Activated CD8-positive, alpha-beta T cell treated with anti-CD3 and anti-CD28 coated beads, Interleukin-2, amount 10 ng/mL, durations not matched to agents 7 days and 5 days (primary cell): ENCODE results near the gene FAM151B. TPM values are rescaled to one million over a fixed set of nuclear protein-coding genes. Genes with fewer than 3 reads are reported as not detected.
"Not testable (repeated sequence)": the region's sequence is repeated elsewhere in the genome, so short reads cannot be mapped to it uniquely, and the experiment has no call there.

Experiments
- ATAC-seq: fragments of 150-1000 bp; cut with Tn5 transposase; one replicate; pipeline ENCODE4 v1.10.0; 2021; ENCODE audit warnings: moderate library complexity
- CTCF ChIA-PET: fragments of 350-600 bp; sonication (Branson Sonifier 250); formaldehyde crosslinking; loops from one replicate; lab custom pipeline; 2021; ENCODE audit warnings: antibody characterized with exemption; lab: Charles Lee
- POLR2A ChIA-PET: fragments of 350-600 bp; sonication (Branson Sonifier 250); formaldehyde crosslinking; loops from one replicate; lab custom pipeline; 2021; ENCODE audit warnings: antibody characterized with exemption; lab: Charles Lee
- DNase-seq: peaks from one replicate; pipeline ENCODE4 v3.0.0-alpha.2; 2020
- H3K27ac Mint-ChIP-seq: one replicate; pipeline ENCODE4 v1.8.0; 2021; ENCODE audit warnings: mild to moderate bottlenecking, mixed read lengths
- H3K27me3 Mint-ChIP-seq: one replicate; pipeline ENCODE4 v1.8.0; 2021; ENCODE audit warnings: low read depth, mixed read lengths
- H3K36me3 Mint-ChIP-seq: one replicate; pipeline ENCODE4 v1.8.0; 2021; ENCODE audit warnings: low read depth, mixed read lengths
- H3K4me1 Mint-ChIP-seq: one replicate; pipeline ENCODE4 v1.8.0; 2021; ENCODE audit warnings: low read depth, mixed read lengths
- H3K4me3 Mint-ChIP-seq: one replicate; pipeline ENCODE4 v1.8.0; 2021; ENCODE audit warnings: mild to moderate bottlenecking, mixed read lengths
- H3K9me3 Mint-ChIP-seq: one replicate; pipeline ENCODE4 v1.8.0; 2022; ENCODE audit warnings: mixed read lengths; ENCODE audit not compliant: insufficient read depth
- total RNA-seq, 2 experiments: library from RNA; stranded (reverse); gene quantifications; one replicate each; pipeline ENCODE4 v1.2.3, GENCODE V29; 2021

FAM151B gene
- total RNA-seq, 2 experiments from 2014 or later, result not detected

DNA sequence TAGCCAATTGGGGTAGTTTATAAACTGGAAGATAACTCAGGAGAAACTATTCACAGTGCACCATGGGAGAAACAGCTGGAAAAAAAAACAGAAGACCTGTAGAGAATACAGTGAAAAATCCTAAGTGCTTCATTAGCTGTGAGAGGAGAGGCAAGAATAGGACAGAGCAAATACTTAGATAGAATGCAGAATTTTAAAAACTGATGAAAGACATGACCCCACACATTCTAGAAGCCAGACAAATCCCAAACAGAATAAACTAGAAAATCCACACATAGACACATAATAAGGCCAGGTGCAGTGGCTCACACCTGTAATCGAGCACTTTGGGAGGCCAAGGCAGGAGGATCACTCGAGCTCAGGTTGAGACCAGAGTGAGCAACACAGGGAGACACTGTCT, 7.5 kb upstream of the FAM151B start:
- Mint-ChIP-seq H3K36me3 (peaks cover 4% of the 10 kb centered on the region), H3K4me3 (no peak overlapping the region), H3K4me1 (peaks cover 6% of the 10 kb centered on the region), H3K27ac (no peak overlapping the region), H3K9me3 (peaks cover 6% of the 10 kb centered on the region), H3K27me3 (peaks cover 4% of the 10 kb centered on the region)
- ATAC-seq, result no peak
- POLR2A ChIA-PET, result no interaction called here
- DNase-seq, result no peak
- CTCF ChIA-PET, result interaction anchor here (1.0 to 3.2 kb wide), 9 partner anchors 12 to 721 kb away, joined by 3 to 11 read pairs (median 4); no protein-coding TSS in a partner anchor

- peaks cover 6% of the 10 kb centered on the region for H3K4me1 Mint-ChIP-seq
- DNase-seq (peak; percentile 68), ATAC-seq (peak; percentile 88)
- POLR2A ChIA-PET, result no interaction called here
- H3K9me3 Mint-ChIP-seq, result peaks cover 6% of the 10 kb centered on the region
- peaks cover 7% of the 10 kb centered on the region for H3K27me3 Mint-ChIP-seq
- H3K27ac Mint-ChIP-seq, result no peak overlapping the region
- H3K36me3 Mint-ChIP-seq, result peaks cover 4% of the 10 kb centered on the region
- no peak overlapping the region for H3K4me3 Mint-ChIP-seq
- CTCF ChIA-PET, result interaction anchor here (0.6 to 3.2 kb wide), 20 partner anchors 12 to 720 kb away, joined by 3 to 11 read pairs (median 4); no protein-coding TSS in a partner anchor
Measured at GRCh38 chr5:80481019-80481893, 6.6 kb upstream of the FAM151B start.

DNA sequence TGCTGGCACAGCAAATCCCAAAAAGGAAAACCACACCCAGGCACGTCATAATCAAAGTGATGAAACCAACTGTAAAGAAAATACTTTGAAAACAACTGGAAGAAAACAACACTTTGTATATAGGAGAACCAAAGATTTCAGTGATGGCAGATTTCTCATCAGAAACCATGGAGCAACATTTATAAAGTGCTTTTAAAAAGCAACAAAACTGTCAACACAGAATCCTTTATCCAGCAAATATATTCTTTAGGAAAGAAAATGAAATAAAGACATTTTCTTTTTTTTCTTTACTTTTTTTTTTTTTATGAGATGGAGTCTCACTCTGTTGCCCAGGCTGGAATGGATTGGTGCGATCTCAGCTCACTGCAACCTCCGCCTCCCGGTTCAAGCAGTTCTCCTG, 5.3 kb upstream of the FAM151B start:
- Mint-ChIP-seq H3K27me3 (peaks cover 16% of the 10 kb centered on the region), H3K4me3 (no peak overlapping the region), H3K27ac (no peak overlapping the region), H3K36me3 (peaks cover 4% of the 10 kb centered on the region), H3K9me3 (peaks cover 6% of the 10 kb centered on the region), H3K4me1 (peaks cover 15% of the 10 kb centered on the region)
- DNase-seq (no peak), ATAC-seq (no peak)
- ChIA-PET CTCF (interaction anchor here (1.3 to 3.2 kb wide), 5 partner anchors 171 to 189 kb away, joined by 3 to 11 read pairs (median 5); no protein-coding TSS in a partner anchor), POLR2A (no interaction called here)

DNA sequence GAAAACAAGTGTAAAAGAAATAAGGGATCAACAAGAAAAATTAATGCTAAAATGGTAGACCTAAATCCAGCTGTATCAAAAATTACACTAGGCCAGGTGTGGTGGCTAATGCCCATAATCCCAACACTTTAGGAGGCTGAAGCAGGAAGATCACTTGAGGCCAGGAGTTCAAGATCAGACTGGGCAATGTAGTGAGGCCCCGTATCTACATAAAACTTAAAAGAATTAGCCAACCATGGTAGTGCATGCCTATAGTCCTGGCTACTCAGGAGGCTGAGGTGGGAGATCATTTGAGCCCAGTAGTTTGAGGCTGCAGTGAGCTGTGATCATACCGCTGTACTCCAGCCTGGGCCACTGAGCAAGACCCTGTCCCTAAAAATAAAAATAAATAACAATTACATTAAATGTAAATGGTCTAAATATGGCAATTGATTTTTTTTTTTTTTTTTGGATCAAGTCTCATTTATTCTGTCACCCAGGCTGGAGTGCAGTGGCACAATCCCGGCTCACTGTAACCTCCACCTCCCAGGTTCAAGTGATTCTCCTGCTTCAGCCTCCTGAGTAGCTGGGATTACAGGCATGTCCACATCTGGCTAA, 4.2 kb upstream of the FAM151B start:
- DNase-seq (no peak), ATAC-seq (no peak)
- ChIA-PET POLR2A (no interaction called here), CTCF (interaction anchor here (2.8 to 3.2 kb wide), 2 partner anchors 186 to 188 kb away, joined by 10 to 11 read pairs; no protein-coding TSS in a partner anchor)
- peaks cover 4% of the 10 kb centered on the region for H3K36me3 Mint-ChIP-seq
- peaks cover 21% of the 10 kb centered on the region for H3K4me1 Mint-ChIP-seq
- H3K9me3 Mint-ChIP-seq, result peaks cover 6% of the 10 kb centered on the region
- no peak overlapping the region for H3K27ac Mint-ChIP-seq
- no peak overlapping the region for H3K4me3 Mint-ChIP-seq
- peaks cover 23% of the 10 kb centered on the region for H3K27me3 Mint-ChIP-seq

- POLR2A ChIA-PET, result no interaction called here
- peaks cover 15% of the 10 kb centered on the region for H3K4me1 Mint-ChIP-seq
- H3K36me3 Mint-ChIP-seq, result peaks cover 2% of the 10 kb centered on the region
- no peak overlapping the region for H3K27ac Mint-ChIP-seq
- CTCF ChIA-PET, result interaction anchor here (0.7 to 1.3 kb wide), 2 partner anchors 19 to 35 kb away, joined by 3 read pairs; no protein-coding TSS in a partner anchor
- peaks cover 42% of the 10 kb centered on the region for H3K27me3 Mint-ChIP-seq
- peak overlapping the region; percentile 54 for H3K4me3 Mint-ChIP-seq
- ATAC-seq (no peak), DNase-seq (no peak)
- H3K9me3 Mint-ChIP-seq, result peaks cover 6% of the 10 kb centered on the region
Measured at GRCh38 chr5:80487444-80487828, 464 bp upstream of the FAM151B start.

GRCh38 chr5:80491296-80491695, 3.4 kb downstream of the FAM151B start:
- Mint-ChIP-seq H3K4me1 (peaks cover 15% of the 10 kb centered on the region), H3K27ac (no peak overlapping the region), H3K36me3 (no peaks in the 10 kb centered on the region), H3K27me3 (peaks cover 39% of the 10 kb centered on the region), H3K4me3 (no peak overlapping the region), H3K9me3 (no peaks in the 10 kb centered on the region)
- ChIA-PET CTCF (no interaction called here), POLR2A (no interaction called here)
- no peak for DNase-seq
- no peak for ATAC-seq

DNA sequence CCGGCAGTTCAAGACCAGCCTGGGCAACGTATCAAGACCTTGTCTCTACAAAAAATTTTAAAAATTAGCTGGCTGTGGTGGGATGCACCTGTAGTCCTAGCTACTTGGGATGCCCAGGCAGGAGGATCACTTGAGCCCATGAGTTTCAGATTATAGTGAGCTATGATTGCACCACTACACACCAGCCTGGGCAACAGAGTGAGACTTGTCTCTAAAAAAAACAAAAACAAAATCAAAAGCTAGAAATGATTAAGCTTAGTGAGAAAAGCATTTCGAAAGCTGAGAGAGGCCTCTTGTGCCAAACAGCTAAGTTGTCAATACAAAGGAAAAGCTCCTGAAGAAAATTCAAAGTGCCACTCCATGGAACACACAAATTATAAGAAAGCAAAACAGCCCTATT, 4.8 kb downstream of the FAM151B start:
- Mint-ChIP-seq H3K27ac (no peak overlapping the region), H3K4me1 (peaks cover 4% of the 10 kb centered on the region), H3K4me3 (no peak overlapping the region), H3K9me3 (no peaks in the 10 kb centered on the region), H3K27me3 (peaks cover 30% of the 10 kb centered on the region), H3K36me3 (no peaks in the 10 kb centered on the region)
- ChIA-PET CTCF (interaction anchor here (0.8 to 1.4 kb wide), 2 partner anchors 12 to 14 kb away, joined by 3 to 5 read pairs; no protein-coding TSS in a partner anchor), POLR2A (no interaction called here)
- ATAC-seq (no peak), DNase-seq (no peak)

DNA sequence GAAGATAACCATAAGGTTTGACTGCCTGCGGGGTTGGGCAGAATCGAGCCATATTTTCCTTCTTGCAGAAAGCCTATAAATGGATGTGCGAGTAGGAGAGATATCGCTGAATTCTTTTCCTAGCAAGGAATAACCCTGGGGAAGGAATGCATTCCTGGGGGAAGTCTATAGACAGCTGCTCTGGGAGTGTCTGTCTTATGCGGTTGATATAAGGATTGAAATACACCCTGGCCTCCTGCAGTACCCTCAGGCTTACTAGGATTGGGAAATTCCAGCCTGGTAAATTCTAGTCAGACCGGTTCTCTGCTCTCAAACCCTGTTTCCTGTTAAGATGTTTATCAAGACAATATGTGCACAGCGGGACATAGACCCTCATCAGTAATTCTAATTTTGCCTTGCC, 5.5 kb downstream of the FAM151B start:
- CTCF ChIA-PET, result interaction anchor here (0.8 to 1.4 kb wide), 2 partner anchors 12 to 15 kb away, joined by 3 to 5 read pairs; no protein-coding TSS in a partner anchor
- H3K9me3 Mint-ChIP-seq, POLR2A ChIA-PET, H3K4me1 Mint-ChIP-seq, DNase-seq, H3K27ac Mint-ChIP-seq, H3K36me3 Mint-ChIP-seq, ATAC-seq, H3K4me3 Mint-ChIP-seq: not testable (repeated sequence)
- peaks cover 26% of the 10 kb centered on the region for H3K27me3 Mint-ChIP-seq

- peaks cover 10% of the 10 kb centered on the region for H3K27me3 Mint-ChIP-seq
- no peak overlapping the region for H3K27ac Mint-ChIP-seq
- no peaks in the 10 kb centered on the region for H3K9me3 Mint-ChIP-seq
- ChIA-PET POLR2A (no interaction called here), CTCF (interaction anchor here (1.3 kb wide), 1 partner anchor 15 kb away, joined by 4 read pairs; no protein-coding TSS in a partner anchor)
- H3K4me1 Mint-ChIP-seq, result no peaks in the 10 kb centered on the region
- H3K4me3 Mint-ChIP-seq, result no peak overlapping the region
- no peak for ATAC-seq
- no peaks in the 10 kb centered on the region for H3K36me3 Mint-ChIP-seq
- no peak for DNase-seq
Measured at GRCh38 chr5:80495891-80496290, 8.0 kb downstream of the FAM151B start.

DNA sequence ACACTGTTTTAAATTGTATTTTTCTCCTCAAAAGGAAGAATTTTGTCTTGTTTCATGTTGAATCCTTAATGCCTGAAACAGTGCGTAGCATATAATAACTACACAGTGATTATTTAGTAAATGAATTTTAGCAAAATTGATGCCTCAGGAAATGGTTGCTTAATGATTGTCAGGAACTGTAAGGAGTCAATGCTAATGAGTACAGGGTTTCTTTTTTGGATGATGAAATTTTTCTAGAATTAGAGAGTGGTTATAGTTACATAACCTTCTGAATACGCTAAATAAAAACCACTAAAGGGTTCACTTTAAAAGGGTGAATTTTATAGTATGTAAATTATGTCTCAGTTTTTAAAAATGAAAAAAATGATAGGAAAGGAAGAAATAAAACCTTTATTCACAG, 14.9 kb downstream of the FAM151B start:
- no peak for ATAC-seq
- no peak for DNase-seq
- H3K27ac Mint-ChIP-seq, result no peak overlapping the region
- no peaks in the 10 kb centered on the region for H3K9me3 Mint-ChIP-seq
- H3K4me1 Mint-ChIP-seq, result peaks cover 6% of the 10 kb centered on the region
- no peak overlapping the region for H3K4me3 Mint-ChIP-seq
- H3K27me3 Mint-ChIP-seq, result no peaks in the 10 kb centered on the region
- no peaks in the 10 kb centered on the region for H3K36me3 Mint-ChIP-seq
- CTCF ChIA-PET, result no interaction called here
- POLR2A ChIA-PET, result no interaction called here

DNA sequence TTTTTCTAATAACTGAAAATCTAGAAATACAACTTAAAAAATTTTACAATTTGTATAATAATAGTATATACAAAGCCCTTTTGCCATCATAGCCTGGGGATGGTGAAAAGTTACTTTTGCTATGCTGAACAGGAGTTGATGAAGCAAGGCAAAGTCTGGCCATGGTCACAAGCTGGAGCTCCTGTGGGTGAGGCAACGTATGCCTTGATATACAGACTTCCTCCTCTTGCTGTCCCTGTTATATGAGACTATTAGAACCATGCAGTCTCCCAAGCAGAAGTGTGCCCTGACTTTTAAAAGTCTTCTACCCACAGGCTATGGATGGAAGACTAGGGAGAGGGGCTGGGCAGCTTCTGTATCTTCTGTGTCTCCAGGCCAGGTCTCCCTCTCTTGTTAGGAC, 15.7 kb downstream of the FAM151B start:
- Mint-ChIP-seq H3K4me3 (no peak overlapping the region), H3K9me3 (no peaks in the 10 kb centered on the region), H3K36me3 (no peaks in the 10 kb centered on the region), H3K4me1 (peaks cover 6% of the 10 kb centered on the region), H3K27ac (no peak overlapping the region), H3K27me3 (no peaks in the 10 kb centered on the region)
- no peak for DNase-seq
- ATAC-seq, result no peak
- CTCF ChIA-PET, result no interaction called here
- POLR2A ChIA-PET, result interaction anchor here (0.6 kb wide), 1 partner anchor 59 kb away, joined by 3 read pairs; no protein-coding TSS in a partner anchor

- ATAC-seq (no peak), DNase-seq (no peak)
- Mint-ChIP-seq H3K27ac (no peak overlapping the region), H3K27me3 (no peaks in the 10 kb centered on the region), H3K4me1 (peaks cover 6% of the 10 kb centered on the region), H3K9me3 (no peaks in the 10 kb centered on the region), H3K36me3 (no peaks in the 10 kb centered on the region), H3K4me3 (no peak overlapping the region)
- POLR2A ChIA-PET, result no interaction called here
- CTCF ChIA-PET, result no interaction called here
Measured at GRCh38 chr5:80504833-80505232, 16.9 kb downstream of the FAM151B start.
